Psoas muscle (tissue), 8 donors: ENCODE data around the gene TPM3. TPM values are rescaled to one million over a fixed set of nuclear protein-coding genes. Genes with fewer than 3 reads are reported as not detected.

Source experiments
- ATAC-seq, 4 donors: fragments of 200-7000 bp; cut with Tn5 transposase; one replicate each; pipeline ENCODE4 v1.9.1; 2020; ENCODE audit warnings: moderate library complexity in 3 of 4, mild to moderate bottlenecking in 2 of 4
- DNase-seq, 2 donors: peaks; one replicate each; pipeline ENCODE4 v3.0.0-alpha.2; 2020
- H3K27ac ChIP-seq: fragments of 200-600 bp; one replicate; pipeline ENCODE4 v1.8.0; 2022
- H3K27me3 ChIP-seq, 3 donors: fragments of 200-600 bp in 1 of 3; one replicate each; pipeline versions ENCODE4 v1.6.1 to v1.8.0; 2013 to 2022; ENCODE audit warnings: low read length in 2 of 3, mild to moderate bottlenecking in 2 of 3, moderate library complexity in 1 of 3; ENCODE audit not compliant: insufficient read depth in 3 of 3
- H3K36me3 ChIP-seq, 2 donors: fragments of 200-600 bp in 1 of 2; one replicate each; pipeline versions ENCODE4 v1.6.1 to v1.8.0; 2013 to 2022; ENCODE audit warnings: low read depth in 1 of 2, mild to moderate bottlenecking in 1 of 2, moderate library complexity in 1 of 2; ENCODE audit not compliant: insufficient read depth in 1 of 2
- H3K4me1 ChIP-seq: fragments of 200-600 bp; one replicate; pipeline ENCODE4 v1.8.0; 2022
- H3K4me3 ChIP-seq: fragments of 200-600 bp; one replicate; pipeline ENCODE4 v1.8.0; 2022; ENCODE audit warnings: mild to moderate bottlenecking
- H3K9me3 ChIP-seq: fragments of 200-600 bp; one replicate; pipeline ENCODE4 v1.8.0; 2022
- WGBS, 3 donors: extraction: QIAGEN DNeasy Blood & Tissue Kit; methylation state at CpG; one replicate each; pipeline versions ENCODE4 v1.1.6 to v1.1.7; 2013; 5-methylcytosine and 5-hydroxymethylcytosine counted together
- intact Hi-C, 2 donors: fragments of 100-400 bp; cut with DNase I; formaldehyde crosslinking; loops; one replicate each; pipeline versions ENCODE4 v1.11.0 to v1.14.2; 2022
- polyA plus RNA-seq, 3 donors: library from polyadenylated mRNA; stranded (reverse); fragments of 200-250 nt; gene quantifications; one replicate each; pipeline ENCODE4 v1.2.3, GENCODE V29; 2013
- total RNA-seq, 4 donors: library from RNA; stranded (reverse); fragmentation: NEBNext Ultra II Directional in 2 of 4; extraction: Animal tissue kit (Norgen Biotek cat#: 25700) in 2 of 4; gene quantifications; one replicate each; pipeline versions ENCODE4 v1.2.1 to v1.2.4, GENCODE V29; 2021 to 2023
- TF ChIP-seq, protein P1 (sequence below): fragments of 200-600 bp; IDR thresholded peaks from one replicate; pipeline ENCODE4 v1.8.0; 2022; ENCODE audit warnings: antibody characterized with exemption
- donor health status: healthy with polysubstance abuse.
- donor health status: DM: no; HTN: no; CAD: no; lungs with moderate emphysema.
- donor health status: Bipolar disorder and iron deficiency.
- donor health status: healthy.
- donor health status: DM: yes; HTN: yes; CAD: no.
- donor health status: DM: no; HTN: no; CAD: no.
- donor health status: DM: no; HTN: no; CAD: no.
- donor health status: DM: yes; HTN: yes; CAD: no.

Gene TPM3
- total and polyA plus RNA-seq, 7 donors, result 1,778 to 3,898 (median 2,728) TPM

DNA sequence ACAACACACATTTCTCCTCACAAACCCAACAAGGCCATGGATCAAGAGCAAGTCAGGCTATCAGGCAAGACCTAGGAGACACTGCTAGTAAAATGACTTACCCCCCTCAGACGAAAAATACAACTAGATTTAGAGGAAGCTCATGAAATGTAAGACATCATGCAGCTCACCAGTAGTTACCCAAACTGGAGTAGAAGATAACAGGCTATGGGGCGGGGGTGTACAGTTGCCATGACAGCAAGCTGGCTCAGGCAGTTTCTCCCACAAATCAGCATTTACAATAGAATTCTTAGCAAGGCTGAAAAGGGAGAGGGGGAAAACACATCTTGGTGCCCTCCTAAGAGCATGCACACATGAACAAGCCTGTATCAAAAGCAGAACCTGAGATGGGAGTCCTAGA is 13.9 kb downstream of the TPM3 start:
- Histone ChIP-seq H3K4me3 (no peak overlapping the region), H3K36me3 (peaks cover 23 to 74% of the 10 kb centered on the region in 2 donors), H3K27me3 (no peaks in the 10 kb centered on the region), H3K9me3 (no peaks in the 10 kb centered on the region), H3K4me1 (peaks cover 66% of the 10 kb centered on the region), H3K27ac (no peak overlapping the region)
- intact Hi-C loops, result no loop called here
- ATAC-seq, result no peak
- no peak for DNase-seq
- TF ChIP-seq, protein P1, sequence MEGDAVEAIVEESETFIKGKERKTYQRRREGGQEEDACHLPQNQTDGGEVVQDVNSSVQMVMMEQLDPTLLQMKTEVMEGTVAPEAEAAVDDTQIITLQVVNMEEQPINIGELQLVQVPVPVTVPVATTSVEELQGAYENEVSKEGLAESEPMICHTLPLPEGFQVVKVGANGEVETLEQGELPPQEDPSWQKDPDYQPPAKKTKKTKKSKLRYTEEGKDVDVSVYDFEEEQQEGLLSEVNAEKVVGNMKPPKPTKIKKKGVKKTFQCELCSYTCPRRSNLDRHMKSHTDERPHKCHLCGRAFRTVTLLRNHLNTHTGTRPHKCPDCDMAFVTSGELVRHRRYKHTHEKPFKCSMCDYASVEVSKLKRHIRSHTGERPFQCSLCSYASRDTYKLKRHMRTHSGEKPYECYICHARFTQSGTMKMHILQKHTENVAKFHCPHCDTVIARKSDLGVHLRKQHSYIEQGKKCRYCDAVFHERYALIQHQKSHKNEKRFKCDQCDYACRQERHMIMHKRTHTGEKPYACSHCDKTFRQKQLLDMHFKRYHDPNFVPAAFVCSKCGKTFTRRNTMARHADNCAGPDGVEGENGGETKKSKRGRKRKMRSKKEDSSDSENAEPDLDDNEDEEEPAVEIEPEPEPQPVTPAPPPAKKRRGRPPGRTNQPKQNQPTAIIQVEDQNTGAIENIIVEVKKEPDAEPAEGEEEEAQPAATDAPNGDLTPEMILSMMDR, result no peak
- WGBS, 3 donors, result 45 to 66% (median 53%) methylated on average over 2 of the region's 2 CpGs

- DNase-seq (no peak), ATAC-seq (no peak)
- Histone ChIP-seq H3K27ac (no peak overlapping the region), H3K27me3 (no peaks in the 10 kb centered on the region), H3K36me3 (peaks cover 32 to 91% of the 10 kb centered on the region in 2 donors), H3K4me3 (no peak overlapping the region), H3K9me3 (no peaks in the 10 kb centered on the region), H3K4me1 (peaks cover 58% of the 10 kb centered on the region)
- intact Hi-C loops, result no loop called here
- TF ChIP-seq, protein P1, result no peak
- WGBS, 3 donors, result 40 to 45% (median 43%) methylated on average over 2 of the region's 2 CpGs
Measured at GRCh38 chr1:154176337-154176736, 15.6 kb downstream of the TPM3 start.

- 83 to 98% (median 87%) methylated on average over 4 of the region's 4 CpGs for WGBS, 3 donors
- Histone ChIP-seq H3K27me3 (no peaks in the 10 kb centered on the region), H3K27ac (no peak overlapping the region), H3K9me3 (no peaks in the 10 kb centered on the region), H3K36me3 (peaks cover 40 to 95% of the 10 kb centered on the region in 2 donors), H3K4me1 (peaks cover 46% of the 10 kb centered on the region), H3K4me3 (no peak overlapping the region)
- intact Hi-C loops, result no loop called here
- TF ChIP-seq, protein P1, result no peak
- ATAC-seq (no peak), DNase-seq (no peak)
Measured at GRCh38 chr1:154174654-154175053, 17.2 kb downstream of the TPM3 start.

GRCh38 chr1:154171880-154172279 is 20.0 kb downstream of the TPM3 start:
- TF ChIP-seq, protein P1, result no peak
- intact Hi-C loops, result no loop called here
- Histone ChIP-seq H3K27me3 (no peaks in the 10 kb centered on the region), H3K36me3 (peaks cover 42 to 99% of the 10 kb centered on the region in 2 donors), H3K9me3 (no peaks in the 10 kb centered on the region), H3K4me3 (no peak overlapping the region), H3K4me1 (peaks cover 20% of the 10 kb centered on the region), H3K27ac (peak overlapping the region; percentile 5)
- WGBS, 3 donors, result 75 to 78% (median 76%) methylated on average over 5 of the region's 5 CpGs
- ATAC-seq (no peak), DNase-seq (no peak)

GRCh38 chr1:154171223-154171583 is 20.7 kb downstream of the TPM3 start:
- H3K27ac ChIP-seq, result peak overlapping the region; percentile 5
- intact Hi-C loops, result no loop called here
- DNase-seq, result no peak
- peaks cover 13% of the 10 kb centered on the region for H3K4me1 ChIP-seq
- no peaks in the 10 kb centered on the region for H3K27me3 ChIP-seq
- TF ChIP-seq, protein P1, result no peak
- ATAC-seq, result no peak
- H3K9me3 ChIP-seq, result no peaks in the 10 kb centered on the region
- peaks cover 40 to 100% of the 10 kb centered on the region in 2 donors for H3K36me3 ChIP-seq
- no peak overlapping the region for H3K4me3 ChIP-seq
- 75 to 86% (median 83%) methylated on average over 4 of the region's 4 CpGs for WGBS, 3 donors
